ENCODE data around the gene PTGIS.
A peak's percentile ranks its signal among the peaks of the same experiment; 100 is the strongest.

Gene PTGIS

DNA sequence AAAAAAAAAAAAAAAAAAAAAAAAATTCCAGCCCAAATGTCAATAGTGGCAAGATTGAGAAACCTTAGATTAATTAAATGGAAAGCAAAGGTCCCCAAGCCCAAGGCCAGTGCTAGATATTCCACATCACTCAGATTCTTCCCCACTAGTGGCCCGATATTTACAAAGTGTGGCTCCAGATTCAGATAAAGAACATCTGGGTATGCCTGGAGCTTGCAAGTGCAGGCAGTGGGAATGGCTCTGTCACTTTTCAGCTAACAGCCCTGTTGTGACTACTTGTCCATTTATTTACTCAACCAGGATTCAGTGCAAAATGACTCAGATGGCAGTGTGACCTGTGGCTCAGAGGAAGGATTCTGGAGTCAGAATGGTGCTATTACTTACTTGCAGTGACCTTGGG lies 77.2 kb downstream of the PTGIS start:
- no peak for DNase-seq

DNA sequence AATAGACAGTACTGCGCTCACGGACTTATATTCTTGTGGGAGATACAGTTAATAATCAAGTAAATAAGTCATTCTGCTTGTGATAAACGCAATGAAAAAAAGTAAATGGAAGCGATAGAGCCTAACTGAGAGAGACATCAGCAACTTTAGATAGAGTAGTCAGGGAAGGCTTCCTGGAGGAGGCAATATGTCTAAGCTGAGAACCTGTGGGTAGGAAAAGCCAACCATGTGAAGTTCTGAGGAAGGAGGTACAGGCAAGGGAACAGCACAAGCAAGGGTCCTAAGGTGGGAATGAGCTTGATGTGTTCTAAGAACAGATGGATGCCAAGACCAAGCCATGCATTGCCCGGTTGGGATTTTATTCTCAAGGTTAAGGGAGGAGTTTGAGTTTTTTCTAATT lies 78.2 kb downstream of the PTGIS start:
- no peak for DNase-seq

DNA sequence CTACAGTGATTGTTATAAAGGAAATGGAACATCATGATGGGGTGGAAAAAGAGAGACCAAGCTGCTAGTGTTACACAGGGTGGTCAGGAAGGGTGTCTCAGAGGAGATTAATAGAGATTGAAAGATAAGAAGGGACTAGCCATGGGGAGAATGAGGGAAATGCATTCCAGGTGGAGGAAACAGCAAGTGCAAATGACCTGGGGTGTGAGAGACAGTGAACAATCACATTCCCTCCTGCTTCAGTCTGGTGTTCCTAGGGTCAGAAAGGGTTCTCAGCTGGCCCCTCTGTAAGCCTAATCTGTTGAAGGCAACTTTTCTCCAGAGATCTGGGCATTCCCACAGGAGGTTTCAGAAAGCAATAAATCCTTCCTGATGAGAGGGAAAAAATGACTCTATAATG lies 81.9 kb downstream of the PTGIS start:
- DNase-seq = no peak

DNA sequence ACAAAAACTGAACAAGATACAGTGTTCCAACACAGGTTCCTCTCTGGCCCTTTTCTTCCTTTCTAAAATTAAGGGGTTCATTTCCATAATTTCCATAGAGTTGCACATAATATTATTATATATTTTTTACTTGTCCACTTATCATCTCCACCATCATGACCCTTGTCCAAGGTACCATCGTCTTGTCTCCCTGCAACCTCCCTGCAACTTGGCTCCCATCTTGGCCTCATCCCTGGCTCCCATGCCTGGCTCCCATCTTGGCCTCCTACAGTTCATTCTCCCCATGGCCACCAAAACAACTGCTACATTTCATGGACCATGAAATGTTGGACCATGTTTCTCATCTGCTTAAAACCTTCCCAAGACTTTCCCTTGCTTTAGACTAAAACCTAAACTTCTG lies 82.4 kb downstream of the PTGIS start:
- no peak for DNase-seq

DNA sequence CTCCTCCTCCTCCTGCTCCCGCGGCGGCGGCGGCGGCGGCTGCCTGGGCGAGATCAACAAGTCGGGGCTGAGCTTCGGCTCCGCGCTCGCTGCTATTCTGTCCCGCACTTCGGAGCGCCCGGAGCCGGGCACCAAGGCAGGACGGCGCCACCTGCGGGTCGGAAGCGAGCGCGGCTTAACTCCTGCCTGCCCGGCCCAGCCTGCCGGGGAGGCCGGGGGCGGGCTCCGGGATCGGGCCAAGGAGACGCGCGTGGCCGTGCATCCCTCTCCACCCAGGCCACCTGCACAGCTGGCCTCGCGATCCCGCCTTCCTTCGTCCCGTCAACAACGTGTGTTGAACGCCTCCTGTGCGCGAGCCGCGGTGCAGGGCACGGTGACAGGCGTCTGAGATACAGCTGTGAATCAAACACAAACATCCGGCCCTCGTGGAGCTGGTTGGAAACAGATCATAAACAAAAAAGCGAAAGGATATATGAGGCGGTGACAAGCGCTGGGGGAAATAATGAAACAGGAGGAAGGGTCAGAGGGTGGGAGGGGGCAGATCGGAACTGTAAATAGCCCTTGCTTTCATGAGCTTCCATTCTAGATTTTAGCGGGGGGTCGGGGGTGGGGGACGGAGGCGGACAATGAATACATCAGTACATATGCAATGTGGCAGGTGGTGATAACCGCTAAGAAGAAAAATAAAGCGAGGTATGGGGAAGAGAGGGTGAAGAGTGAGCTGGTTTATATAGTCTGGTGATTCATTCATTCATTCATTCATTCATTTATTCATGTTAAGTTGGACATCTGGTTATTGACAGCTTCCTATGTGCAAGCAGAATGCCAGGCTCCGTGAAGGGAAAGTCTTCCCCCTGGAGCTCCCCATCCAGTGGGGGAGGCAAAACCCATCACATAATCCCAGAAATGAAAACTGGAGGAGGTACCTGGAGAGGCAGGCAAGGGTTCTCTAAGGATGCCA lies 83.5 kb downstream of the PTGIS start:
- peak; percentile 15 for DNase-seq

DNA sequence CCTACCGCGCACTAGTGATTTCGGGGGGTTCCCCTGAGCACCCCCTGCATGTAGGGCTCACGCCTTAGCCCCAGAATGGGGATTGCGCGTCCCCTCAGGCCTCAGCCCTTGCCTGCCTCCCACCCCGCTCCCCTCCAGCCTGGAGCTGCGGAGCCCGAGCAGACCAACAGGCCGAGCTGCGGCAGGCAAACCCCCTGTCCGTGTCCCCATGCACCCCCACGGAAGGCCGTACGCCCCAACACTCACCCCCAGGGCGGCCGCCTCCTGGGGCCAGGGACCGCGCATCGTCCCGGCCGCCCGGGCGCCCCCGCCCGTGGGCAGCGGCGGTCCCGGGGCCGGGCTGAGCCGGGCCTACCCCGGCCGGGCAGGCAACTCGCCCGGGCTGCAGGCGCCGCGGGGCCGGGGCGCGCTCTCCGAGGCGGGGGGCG lies 84.2 kb downstream of the PTGIS start:
- DNase-seq = no peak

DNA sequence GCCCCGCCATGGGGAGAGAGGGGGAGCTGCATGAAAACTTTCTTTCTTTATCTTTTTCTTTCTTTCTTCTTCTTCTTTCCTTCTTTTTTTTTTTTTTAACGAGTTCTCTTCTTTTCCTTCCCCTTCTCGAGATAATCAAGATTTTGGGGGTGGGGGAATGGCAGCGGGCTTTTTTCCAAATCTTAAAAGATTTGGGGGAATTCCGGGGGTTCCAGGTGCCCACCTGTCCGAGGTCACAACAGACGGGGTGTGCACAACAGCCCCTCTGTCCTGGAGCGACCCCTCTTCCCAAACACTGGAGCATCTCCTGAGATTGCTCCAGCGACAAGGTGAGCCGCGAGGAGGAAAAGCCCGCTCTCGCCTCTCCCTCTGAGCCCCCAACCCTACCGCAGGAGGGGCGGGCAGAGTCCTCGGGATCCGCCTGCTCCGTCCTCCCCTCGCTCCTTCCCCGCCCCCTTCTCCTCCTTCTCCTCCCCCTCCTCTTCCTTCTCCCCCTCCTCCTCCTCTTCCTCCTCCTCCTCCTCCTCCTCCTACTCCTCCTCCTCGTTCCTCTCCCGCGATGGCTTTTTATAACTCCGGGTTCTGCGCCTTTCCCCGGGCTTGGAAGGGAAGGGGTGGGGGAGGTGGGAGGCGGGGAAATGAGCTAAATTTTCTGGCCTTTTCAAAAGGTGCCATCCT lies 84.8 kb downstream of the PTGIS start:
- no peak for DNase-seq

DNA sequence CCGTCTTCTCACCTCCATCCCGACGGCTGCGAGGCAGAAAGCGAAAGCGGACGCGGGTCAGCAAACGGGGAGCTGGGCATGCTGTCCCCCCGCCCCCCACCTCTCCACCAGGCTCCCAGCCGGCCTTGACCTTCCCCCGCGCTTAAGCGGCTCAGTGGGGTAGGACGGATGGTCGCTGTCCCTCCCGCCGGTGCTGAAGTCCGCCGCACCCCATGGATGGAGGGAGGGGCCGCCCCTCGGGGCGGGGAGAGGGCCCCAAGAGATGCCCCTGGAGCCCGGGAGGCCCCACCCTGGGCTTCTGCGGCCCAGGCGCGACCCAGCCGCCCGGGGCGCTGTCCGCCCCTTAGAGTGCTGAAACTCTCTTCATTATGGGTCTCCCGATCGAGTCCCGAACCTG lies 85.3 kb downstream of the PTGIS start, which contains the start of gene KCNB1:
TSS of gene KCNB1 (minus strand) at position 48 of the 397 bp plus-strand sequence. CDS start 188 bp downstream, outside the sequence.
- DNase-seq = peak; percentile 9

DNA sequence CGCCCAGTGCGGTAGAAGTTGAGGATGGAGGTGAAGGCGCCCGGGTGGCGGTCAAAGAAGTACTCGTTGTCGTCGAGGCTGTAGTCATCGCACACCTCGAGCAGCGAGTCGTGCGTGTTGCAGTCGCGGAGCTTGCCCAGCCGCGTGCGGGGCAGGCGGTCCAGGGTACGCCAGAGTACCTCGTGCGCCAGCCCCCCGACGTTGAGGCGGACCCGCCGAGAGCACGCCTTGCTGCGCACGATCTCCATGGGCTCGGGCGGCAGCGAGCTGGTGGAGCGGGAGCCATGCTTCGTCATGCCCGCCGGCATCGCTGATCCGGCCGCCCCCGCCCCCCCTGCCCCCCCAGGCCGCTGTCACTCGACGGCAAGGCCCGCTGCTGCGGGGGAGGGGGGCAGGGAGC lies 85.8 kb downstream of the PTGIS start:
- no peak for DNase-seq

DNA sequence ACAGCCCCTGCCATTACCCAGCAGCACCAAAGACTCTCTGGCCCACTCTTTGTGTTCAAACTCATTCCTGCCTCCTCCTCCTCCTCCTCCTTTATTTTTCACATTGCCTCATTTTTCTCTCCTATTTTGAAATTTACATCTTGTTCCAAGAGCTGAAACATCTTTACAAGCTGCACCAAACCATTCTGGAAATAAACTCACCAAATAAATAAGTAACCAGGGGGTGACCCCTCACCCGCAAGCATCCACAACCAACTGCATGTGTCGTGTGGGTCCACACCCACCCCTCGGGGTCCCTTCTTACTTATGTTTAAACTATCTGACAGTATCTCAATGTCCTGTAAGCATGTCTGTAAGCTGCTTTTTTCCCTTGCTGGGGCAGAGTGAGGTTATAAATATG lies 86.8 kb downstream of the PTGIS start:
- no peak for DNase-seq

DNA sequence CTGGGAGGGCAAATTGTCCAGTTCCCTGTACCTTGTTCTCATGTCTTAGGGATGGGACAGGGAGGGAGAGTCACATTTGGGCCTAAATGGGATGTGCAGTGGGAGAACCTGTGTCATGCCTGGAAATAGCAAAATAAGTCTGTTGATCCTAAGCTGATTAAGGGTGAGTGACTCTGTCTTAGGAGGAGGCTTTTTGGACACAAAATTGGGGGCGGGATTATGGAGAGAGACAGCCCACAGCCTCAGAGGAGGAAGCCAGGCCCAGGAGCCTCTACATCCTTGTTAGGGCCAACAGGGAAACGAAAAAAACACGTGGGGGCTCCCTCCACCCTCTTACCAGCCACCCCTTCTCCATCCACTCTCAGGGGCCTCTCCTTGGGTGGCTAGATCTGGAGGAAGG lies 87.7 kb downstream of the PTGIS start:
- no peak for DNase-seq

DNA sequence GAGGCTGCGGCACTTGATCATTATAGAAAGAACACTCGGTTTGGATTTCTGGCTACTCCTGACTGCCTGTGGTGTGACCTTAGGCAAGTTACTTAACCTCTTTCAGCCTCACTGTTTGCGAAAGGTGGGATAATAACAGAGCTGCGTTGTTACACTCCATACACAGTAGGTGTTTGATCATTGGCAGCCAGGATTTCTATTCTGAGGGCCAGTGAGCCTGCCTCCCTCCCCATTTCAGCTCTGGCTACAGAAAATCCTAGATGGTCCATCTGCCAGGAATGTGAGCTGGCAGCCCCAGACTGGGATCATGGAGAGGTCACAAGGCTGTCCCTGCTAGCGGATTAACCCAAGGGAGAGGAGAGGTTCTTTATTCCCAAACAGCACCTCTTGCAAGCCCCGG lies 88.2 kb downstream of the PTGIS start:
- DNase-seq = no peak

DNA sequence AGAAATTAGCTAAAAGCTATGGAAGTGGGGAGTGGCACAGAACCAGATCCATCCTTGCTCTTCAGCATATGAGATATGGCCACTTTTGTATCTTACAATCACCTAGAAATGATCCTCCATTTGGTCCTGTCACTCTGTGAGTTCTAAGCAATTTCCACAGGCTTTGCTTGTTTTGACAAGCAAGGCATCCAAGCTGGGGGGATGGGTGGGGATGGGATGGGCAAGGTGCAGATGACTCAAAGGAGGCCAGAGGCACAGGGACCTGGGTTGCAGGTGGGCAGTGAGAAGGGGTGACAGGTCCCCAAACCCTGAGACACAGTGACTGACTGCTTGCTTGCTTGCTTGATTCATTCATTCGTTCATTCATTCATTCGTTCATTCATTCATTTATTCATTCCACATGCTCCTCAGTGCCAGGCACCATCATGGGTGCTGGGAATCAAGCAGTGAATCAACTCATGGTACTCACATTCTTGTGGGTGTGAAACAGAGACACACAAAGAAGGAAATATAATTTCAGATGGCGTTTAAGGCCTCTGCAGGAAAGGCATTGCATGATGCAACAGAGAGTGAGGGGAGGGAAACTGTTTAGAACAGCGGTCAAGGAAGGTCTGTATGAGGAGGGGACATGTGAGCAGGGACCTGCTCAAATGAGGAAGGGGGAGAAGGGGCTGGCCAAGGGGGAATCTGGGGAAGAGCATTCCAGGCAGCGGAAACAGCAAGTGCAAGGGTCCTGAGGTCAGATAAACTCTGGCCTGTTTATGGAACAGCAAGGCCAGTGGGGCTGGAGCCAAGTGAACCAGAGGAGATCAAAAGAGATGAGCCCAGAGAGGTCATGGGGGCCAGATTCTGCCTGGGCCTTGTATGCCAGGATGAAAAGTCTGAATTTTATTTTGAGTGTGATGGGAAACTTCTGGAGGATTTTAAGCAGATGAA lies 88.9 kb downstream of the PTGIS start:
- no peak for DNase-seq

DNA sequence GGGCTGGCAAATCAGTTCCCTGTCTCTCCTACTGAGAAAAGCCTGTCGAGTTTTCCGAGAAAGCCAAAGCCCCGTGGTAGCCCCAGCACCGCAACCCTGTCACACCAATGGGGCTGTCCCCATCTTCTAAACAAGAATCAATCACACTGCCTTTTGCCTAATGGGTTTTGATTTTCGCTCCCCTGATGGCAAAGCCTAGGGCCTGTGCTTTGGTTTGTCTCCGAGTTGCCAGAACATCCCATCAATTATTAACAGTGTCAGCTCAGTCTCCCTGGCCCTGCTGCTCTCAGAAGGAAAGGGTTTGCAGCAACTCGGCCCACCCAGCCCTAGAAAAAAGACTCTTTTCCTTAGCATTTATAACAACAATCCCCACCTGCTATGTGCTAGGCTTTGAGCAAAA lies 89.7 kb downstream of the PTGIS start:
- DNase-seq = no peak

DNA sequence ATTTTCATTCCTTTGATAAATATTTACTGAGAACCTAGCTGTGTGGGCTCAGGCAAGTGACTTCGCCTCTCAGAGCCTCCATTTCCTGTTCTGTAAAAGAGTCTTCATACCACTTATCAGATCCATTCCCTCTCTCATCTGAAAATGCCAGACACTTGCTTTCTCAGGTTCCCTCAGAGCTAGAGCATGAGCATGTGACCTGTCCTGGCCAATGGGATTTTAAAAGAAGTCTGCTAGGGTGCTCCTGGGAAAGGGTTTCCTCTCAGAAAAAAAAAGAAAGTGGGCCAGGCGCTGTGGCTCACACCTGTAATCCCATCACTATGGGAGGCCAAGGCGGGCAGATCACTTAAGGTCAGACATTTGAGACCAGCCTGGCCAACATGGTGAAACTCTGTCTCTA lies 90.7 kb downstream of the PTGIS start:
- DNase-seq = no peak

DNA sequence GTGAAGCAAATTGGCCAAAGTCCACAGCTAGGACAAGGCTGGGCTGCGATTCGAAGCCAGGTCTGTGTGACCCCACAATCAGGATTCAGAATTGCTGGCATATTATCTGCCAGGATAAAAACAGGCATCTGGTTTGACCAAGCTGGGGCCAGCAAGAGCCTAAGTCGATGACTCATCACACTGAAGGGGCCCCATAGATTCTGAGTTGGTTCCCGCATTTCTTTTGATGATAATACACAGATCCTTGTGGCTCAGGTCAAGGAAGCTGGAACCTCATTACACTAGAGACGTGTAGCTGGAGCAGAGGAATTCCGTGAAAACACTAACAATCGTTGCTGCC lies 92.0 kb downstream of the PTGIS start:
- no peak for DNase-seq

DNA sequence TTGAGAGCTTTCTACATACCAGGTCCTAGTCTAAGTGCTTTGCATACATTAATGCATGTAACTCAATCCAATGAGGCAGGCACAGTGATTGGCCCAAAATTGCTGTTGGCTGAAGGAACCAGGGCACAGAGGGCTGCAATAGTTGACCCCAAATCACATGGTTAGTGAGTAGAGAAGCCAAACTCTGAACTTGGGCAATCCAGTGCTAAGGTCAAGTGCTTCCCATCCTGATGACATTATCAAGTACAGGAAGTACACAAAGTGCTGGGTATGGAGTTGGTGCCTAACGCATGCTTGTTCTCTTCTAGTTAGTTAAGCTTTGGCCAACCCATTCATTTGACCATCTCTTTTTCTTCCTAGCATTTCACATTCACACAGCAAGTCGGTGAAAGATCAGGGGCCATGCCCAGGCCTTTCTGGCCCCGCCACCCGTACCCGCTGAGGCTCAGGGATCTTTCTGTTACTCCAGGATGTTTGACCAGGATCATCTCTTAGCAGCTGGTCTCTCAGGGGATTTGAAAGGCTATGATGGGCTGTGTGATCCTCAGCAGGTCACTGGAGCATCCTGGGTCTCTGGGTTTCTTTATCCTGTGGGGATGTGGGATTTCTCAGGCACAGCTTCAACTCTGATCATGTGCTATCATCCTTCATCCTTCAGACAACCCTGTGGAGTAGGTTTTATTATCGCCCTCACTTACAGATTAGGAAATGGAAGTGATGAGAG lies 92.5 kb downstream of the PTGIS start:
- no peak for DNase-seq

DNA sequence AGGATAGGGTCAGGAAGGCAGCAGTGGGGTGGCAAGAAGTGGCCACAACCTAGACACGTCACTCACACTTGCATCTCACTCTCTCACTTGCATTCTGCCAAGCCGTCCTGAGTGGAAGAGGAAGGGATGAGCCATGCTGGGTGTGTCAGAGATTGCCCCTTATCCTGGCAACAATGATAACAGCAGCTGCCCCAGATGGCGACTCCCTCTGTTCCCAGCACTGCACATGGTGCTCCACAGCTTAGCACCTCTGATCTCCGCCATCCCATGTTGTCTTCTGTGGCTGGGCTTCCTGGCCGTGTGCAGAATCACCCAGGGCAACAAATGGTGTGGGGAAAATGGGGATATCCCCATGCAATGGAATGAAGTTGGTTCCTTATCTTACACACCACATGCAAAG lies 96.5 kb downstream of the PTGIS start:
- no peak for DNase-seq

DNA sequence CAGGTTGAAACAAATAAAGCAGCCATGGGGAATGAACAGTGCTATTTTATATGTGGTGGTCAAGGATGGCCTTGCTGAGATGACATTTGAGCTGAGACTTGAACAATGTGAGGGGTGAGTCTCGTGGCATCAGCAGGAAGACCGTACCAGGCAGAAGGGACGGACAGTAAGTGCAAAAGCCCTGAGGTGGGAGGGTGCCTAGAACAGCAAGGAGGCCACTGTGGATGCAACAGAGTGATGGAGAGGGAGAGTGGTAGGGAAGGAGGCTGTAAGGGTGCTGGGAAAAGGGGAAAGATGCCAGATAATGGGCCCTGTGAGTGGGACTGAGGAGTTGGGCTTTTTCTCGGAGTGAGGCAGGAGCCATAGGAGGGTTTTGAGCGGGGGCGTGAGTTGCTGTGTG lies 97.0 kb downstream of the PTGIS start:
- DNase-seq = no peak

DNA sequence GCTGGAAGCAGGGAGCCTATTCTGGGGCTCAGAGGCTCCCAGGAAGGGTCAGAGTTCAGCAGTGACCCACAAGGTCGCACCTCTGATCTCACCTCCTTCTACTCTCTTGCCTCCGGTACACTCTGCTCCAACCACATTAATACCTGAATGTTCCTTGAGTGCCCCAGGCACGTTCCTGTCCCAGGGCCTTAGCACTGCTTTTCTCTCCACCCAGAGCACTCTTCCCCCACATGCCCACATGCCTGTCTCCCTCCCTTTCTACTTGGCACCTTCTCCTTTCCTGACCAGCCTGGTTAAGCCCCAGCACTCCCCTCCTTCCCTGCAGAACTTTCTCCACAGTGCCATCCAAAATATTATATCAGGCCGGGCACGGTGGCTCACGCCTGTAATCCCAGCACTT lies 98.9 kb downstream of the PTGIS start:
- no peak for DNase-seq

DNA sequence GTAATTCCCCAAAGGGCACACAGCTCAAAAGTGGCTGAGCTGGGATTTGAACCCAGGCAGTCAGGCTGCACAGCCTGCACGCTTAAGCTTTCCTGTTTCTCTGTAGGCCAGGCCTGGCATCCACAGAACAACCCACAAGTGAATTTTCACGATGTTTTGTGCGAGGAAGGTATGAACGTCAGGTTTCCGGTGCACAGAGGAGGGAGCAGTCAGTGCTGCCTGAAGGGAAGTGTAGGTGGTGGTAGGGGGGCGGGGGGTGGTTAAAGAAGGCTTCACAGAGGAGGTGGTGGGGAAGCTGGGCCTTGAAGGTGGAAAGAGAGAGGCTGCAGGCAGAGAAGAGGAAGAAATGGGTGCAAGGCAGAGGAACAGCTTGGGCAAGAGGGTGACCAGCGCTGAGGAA lies 99.5 kb downstream of the PTGIS start:
- DNase-seq = no peak

DNA sequence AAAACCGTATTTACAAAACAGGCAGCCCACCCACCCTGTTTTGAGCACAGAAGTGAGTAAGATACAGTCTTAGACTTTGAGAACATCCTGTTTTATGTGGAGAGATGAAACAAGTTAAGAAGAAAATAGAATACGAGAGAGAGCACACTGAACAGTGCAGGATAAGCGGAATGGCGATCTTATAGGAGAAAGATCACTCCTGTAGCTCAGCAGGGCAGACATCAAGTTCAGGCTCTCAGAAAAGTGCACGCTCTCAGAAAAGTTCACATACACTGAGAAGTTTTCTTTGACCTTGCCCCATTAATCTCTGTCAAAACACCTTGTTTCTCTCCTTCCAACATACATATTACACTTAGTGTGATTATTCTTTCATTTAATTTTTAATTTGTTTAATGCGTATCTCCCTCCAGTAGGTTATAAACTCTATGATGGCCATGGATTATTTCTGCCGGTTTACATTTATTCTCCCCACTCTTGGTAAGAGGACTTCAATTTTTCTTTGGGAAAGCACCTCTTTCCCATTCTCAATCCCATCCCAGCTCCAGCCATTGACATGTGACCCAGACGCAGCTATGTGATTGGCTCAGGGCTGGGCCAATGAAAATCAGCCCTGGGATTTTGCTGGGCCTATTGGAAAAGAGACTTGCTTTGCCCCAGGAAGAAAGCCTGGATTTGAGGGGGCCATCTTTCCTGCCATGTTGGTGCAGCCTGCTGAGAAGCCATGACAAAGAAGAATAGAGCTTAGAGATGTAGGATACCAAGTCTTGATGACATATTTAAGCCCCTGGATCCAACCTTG lies 101.6 kb downstream of the PTGIS start:
- DNase-seq = no peak

Measured in activated CD4-positive, alpha-beta T cell treated with anti-CD3 and anti-CD28 coated beads for 1 hour (primary cell).